Chondrocyte (in vitro differentiated cells): Measurements from ENCODE around the gene BMP2. TPM values are rescaled to one million over a fixed set of nuclear protein-coding genes. Genes with fewer than 3 reads are reported as not detected.

ENCODE experiments used
- DNase-seq: peaks from one replicate; pipeline ENCODE4 v3.0.0; 2021; ENCODE audit warnings: mixed read lengths, low spot score
- H3K27ac Mint-ChIP-seq: one replicate; pipeline ENCODE4 v1.8.0; 2021; ENCODE audit warnings: mild to moderate bottlenecking, moderate library complexity, mixed read lengths; ENCODE audit not compliant: unreplicated experiment
- H3K27me3 Mint-ChIP-seq: 2 replicates; pipeline ENCODE4 v1.8.0; 2021; ENCODE audit warnings: low read depth, mixed read lengths
- H3K36me3 Mint-ChIP-seq: 2 replicates; pipeline ENCODE4 v1.8.0; 2021; ENCODE audit warnings: low read depth, mixed read lengths
- H3K4me1 Mint-ChIP-seq: 2 replicates; pipeline ENCODE4 v1.8.0; 2021; ENCODE audit warnings: low read depth, mild to moderate bottlenecking, mixed read lengths
- H3K4me3 Mint-ChIP-seq: one replicate; pipeline ENCODE4 v1.8.0; 2021; ENCODE audit warnings: mild to moderate bottlenecking, moderate library complexity, mixed read lengths; ENCODE audit not compliant: unreplicated experiment
- H3K9me3 Mint-ChIP-seq: 2 replicates; pipeline ENCODE4 v1.8.0; 2021; ENCODE audit warnings: low read depth, mixed read lengths
- CTCF ChIP-seq: fragments of 200-600 bp; sonication (generic); IDR thresholded peaks from 2 replicates; pipeline ENCODE4 v1.5.0; 2021; ENCODE audit warnings: antibody characterized with exemption, mild to moderate bottlenecking, moderate library complexity
- total RNA-seq: library from RNA; stranded (reverse); gene quantifications from 3 replicates; pipeline ENCODE4 v1.2.1, GENCODE V29; 2021

BMP2 gene
- total RNA-seq, 1 donor from 2014 or later = 1.1 TPM

GRCh38 chr20:6756693-6757595 is 10.5 kb upstream of the BMP2 start:
- Mint-ChIP-seq H3K4me1 (no peaks in the 10 kb centered on the region), H3K4me3 (no peak overlapping the region), H3K27ac (no peak overlapping the region), H3K36me3 (no peaks in the 10 kb centered on the region), H3K9me3 (peaks cover 11% of the 10 kb centered on the region), H3K27me3 (peaks cover 37% of the 10 kb centered on the region)
- DNase-seq = no peak
- no peak for TF ChIP-seq CTCF

DNA sequence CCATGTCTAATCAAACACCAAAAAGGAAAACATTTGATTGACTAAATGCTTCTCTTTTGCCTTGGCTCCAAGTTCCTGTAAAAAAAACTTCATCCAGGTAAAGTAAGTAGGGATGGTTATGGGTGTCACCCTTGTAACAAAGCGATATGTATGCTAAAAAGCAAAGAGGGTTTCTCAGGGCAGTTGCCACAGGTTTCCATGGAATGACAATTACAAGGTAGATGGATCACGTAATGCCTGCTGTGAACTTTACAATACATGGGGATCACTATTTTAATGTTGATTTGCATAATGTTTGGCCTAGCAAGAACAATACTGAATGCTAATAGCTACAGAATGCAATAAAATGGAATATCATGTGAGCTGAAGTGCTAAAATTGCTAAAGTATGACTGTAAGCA is 2.9 kb upstream of the BMP2 start:
- Mint-ChIP-seq H3K36me3 (no peaks in the 10 kb centered on the region), H3K27me3 (peaks cover 15% of the 10 kb centered on the region), H3K27ac (no peak overlapping the region), H3K4me1 (peaks cover 10% of the 10 kb centered on the region), H3K4me3 (no peak overlapping the region), H3K9me3 (no peaks in the 10 kb centered on the region)
- no peak for DNase-seq
- TF ChIP-seq CTCF = no peak

GRCh38 chr20:6765469-6766058 is 1.9 kb upstream of the BMP2 start:
- H3K36me3 Mint-ChIP-seq = no peaks in the 10 kb centered on the region
- no peak overlapping the region for H3K27ac Mint-ChIP-seq

DNA sequence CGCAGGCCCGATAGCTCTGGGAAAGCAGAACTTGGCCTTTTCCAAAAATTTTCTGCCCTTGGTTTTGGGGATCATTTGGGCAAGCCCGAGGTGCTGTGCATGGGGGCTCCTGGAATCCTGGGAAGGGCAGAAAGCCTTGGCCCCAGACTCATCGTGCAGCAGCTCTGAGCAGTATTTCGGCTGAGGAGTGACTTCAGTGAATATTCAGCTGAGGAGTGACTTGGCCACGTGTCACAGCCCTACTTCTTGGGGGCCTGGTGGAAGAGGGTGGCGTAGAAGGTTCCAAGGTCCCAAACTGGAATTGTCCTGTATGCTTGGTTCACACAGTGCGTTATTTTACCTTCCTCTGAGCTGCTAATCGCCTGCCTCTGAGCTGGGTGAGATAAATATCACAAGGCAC is 1.1 kb upstream of the BMP2 start:
- TF ChIP-seq CTCF = no peak
- H3K36me3 Mint-ChIP-seq = no peaks in the 10 kb centered on the region
- H3K27me3 Mint-ChIP-seq = peaks cover 6% of the 10 kb centered on the region
- no peak overlapping the region for H3K4me3 Mint-ChIP-seq
- DNase-seq = no peak
- no peak overlapping the region for H3K27ac Mint-ChIP-seq
- no peaks in the 10 kb centered on the region for H3K9me3 Mint-ChIP-seq
- peaks cover 14% of the 10 kb centered on the region for H3K4me1 Mint-ChIP-seq

More at GRCh38 chr20:6765469-6766058, 1.9 kb upstream of the BMP2 start:
- peak; percentile 87 for TF ChIP-seq CTCF
- no peaks in the 10 kb centered on the region for H3K9me3 Mint-ChIP-seq
- no peak for DNase-seq
- no peak overlapping the region for H3K4me3 Mint-ChIP-seq
- H3K4me1 Mint-ChIP-seq = peaks cover 13% of the 10 kb centered on the region
- peaks cover 11% of the 10 kb centered on the region for H3K27me3 Mint-ChIP-seq

- no peaks in the 10 kb centered on the region for H3K36me3 Mint-ChIP-seq
- DNase-seq = no peak
- peak overlapping the region; percentile 66 for H3K4me3 Mint-ChIP-seq
- peaks cover 6% of the 10 kb centered on the region for H3K27me3 Mint-ChIP-seq
- no peaks in the 10 kb centered on the region for H3K9me3 Mint-ChIP-seq
- H3K4me1 Mint-ChIP-seq = peaks cover 14% of the 10 kb centered on the region
- H3K27ac Mint-ChIP-seq = no peak overlapping the region
- no peak for TF ChIP-seq CTCF
These were observed 355 bp upstream of the BMP2 start for GRCh38 chr20:6767126-6767535.
